NCI-H524 treated with DMSO at 0.1 percent for 48 hours (cell line): ENCODE measurements around the gene ALG1L2.
"Not testable (repeated sequence)": the region's sequence is repeated elsewhere in the genome, so short reads cannot be mapped to it uniquely, and the experiment has no call there.

Source experiments
- DNase-seq: peaks from one replicate; lab custom pipeline; 2025; lab: John Stamatoyannopoulos, UW

The ALG1L2 gene, protein sequence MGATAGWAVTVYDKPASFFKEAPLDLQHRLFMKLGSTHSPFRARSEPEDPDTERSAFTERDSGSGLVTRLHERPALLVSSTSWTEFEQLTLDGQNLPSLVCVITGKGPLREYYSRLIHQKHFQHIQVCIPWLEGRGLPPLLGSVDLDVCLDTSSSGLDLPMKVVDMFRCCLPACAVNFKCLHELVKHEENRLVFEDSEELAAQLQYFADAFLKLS

DNA sequence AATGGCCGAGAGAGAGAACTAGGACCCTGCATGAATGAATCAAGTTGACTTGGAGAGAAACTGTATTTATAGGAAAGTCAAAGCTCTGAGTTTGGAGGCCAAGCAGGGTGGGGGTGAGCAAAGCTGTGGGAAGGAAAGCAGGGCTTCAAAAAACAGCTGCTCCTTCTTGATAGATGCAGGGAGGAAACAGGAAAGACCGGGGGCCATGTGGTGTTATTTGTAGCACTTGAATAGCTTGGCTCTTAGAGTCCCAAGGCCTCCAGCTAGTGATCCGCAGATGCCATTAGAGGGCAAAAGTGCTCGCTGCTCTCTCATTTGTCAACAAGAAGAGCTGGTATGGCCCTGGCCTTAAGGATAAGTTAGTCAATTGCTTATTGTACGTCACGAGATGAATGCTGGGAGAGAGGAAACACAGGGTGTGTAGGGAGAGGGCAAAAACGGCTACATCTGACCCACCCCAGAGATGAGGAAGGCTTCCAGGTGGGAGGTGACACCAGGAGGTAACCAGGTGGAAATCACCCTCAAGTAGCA is at the start of gene ALG1L2:
ALG1L2 (plus strand) TSS at position 481 of the 531 bp plus-strand sequence. CDS start 186 bp downstream, outside the sequence.
- no peak for DNase-seq

DNA sequence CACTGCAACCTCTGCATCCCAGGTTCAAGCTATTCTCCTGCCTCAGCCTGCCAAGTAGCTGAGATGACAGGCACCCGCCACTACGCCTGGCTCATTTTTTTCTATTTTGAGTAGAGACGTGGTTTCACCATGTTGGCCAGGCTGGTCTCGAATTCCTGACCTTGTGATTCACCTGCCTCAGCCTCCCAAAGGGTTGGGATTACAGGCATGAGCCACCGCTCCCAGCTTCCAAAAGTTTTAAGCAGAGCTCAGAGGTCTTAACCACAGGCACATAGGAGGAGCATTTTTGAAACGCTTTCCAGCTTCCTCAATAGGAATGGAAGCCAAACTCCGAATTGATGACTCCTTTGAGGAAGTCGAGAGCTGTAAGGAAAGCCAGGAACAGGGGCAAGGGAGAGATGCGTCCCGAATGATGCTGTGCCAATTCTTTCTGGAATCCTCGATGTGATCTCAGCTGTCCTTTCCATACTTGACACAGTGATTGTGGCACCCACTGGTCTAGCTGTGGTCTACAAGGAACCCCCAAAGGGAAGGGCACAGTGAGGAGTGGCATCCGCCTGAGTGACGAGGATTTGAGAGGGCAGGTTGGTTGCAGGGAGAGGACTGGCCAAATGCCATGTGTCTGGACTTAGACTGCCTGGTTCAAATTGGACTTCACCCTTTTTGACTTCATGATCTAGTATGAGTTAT is 44.4 kb upstream of the ALG1L2 start:
- not testable (repeated sequence) for DNase-seq

DNA sequence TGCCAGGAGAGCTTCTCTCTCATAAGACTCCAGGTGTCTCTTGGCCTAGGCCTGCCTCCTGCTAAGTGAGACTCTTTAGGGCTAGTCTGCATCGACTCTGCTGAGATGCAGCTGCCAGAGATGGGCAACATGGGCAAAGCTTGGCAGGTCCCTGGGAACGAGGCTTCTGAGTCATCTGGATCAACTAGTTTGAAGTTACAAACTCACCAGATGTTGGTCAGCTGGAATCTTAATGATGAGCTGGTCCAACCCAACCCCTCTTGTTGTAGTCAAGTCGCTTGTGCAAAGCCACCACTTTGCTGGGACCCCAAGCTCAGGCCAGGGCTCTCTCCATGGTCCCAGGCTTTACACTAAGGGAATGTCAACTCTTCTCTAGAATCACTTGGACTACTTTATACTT is 38.9 kb upstream of the ALG1L2 start:
- not testable (repeated sequence) for DNase-seq

DNA sequence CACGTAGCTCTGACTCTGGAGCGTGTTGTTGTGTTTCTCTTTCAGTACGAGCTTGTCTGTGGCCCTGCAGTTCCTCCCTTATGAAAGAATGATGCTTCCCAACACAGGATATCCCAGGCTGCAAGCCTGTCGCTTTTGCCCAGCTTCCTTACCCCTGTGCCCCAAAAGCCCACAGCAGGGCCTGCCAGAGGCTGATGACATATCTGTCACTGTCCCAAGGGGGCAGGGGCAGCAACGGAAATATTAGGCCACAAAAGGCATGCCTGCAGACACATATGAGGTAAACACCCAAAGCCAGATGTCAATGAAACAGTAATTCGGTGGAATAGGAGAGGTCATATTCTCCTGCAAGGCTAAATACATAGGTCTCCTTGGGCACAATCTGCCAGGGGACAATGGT is 38.0 kb upstream of the ALG1L2 start:
- not testable (repeated sequence) for DNase-seq

DNA sequence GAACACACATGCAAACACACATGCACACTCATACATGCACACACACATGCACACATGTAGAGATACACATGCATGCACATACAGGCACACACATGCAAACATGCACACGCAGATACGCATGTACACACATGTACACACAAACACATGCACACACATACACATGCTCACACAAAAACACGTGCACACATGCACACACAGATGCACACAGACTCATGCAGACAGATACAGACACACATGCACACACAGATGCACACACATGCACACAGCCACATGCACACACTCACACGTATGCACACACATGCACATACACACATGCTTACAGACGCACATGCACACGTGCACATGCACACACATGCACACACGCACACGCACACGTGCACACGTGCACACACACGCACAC is 37.3 kb upstream of the ALG1L2 start:
- no peak for DNase-seq

DNA sequence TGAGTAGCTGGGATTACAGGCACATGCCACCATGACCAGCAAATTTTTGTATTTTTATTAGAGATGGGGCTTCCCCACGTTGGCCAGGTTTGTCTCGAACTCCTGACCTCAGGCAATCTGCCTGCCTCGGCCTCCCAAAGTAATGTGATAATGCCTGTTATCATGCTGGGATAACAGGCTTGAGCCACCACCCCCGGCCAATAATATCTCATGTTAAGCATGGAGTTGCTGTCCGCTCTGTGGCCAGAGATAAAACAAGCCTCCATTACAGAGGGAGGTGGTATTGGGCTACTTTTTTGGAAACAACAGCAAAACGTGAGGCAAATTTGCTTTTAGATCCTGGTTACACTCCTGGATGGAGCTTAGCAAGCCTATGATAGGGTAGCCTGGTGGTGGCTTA is 32.9 kb upstream of the ALG1L2 start:
- no peak for DNase-seq

DNA sequence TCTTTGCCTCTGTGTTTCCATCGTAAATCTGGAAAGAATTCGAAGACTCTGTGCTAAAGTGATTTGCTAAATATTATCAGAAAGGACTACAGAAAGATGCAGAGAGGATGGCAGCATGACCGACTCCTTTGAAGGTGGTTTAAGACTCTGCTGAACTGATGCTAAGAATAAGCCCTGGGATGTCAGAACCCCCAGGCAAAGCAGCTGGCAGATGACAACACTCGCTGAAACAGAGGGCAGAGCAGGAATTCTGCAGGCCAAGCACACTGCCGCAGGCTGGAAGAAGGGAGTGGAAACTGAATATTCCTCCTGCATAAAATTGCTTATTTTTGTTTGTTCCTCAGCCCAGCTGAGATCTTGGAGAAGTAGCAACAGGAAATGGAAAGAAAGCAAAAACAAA is 29.3 kb upstream of the ALG1L2 start:
- not testable (repeated sequence) for DNase-seq

DNA sequence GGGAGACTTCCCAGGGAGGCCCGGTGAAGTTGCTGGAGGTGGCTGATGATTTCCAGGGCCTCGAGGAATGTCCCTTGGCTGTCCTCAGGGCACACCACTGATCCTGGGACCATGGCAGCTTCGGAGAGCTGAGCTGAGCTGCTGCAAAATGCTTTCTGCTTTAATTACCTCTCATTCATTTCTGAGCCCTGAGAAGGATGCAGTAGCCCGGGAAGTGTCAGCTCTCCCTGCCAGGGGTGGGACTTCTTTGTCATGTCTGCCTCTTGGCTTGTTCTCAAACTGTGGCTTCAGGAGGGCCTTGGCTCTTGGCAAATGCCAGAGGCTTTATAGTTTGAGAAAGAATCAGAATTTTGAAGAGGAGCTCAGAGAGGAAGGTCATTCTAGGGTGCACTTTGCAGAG is 28.7 kb upstream of the ALG1L2 start:
- not testable (repeated sequence) for DNase-seq

DNA sequence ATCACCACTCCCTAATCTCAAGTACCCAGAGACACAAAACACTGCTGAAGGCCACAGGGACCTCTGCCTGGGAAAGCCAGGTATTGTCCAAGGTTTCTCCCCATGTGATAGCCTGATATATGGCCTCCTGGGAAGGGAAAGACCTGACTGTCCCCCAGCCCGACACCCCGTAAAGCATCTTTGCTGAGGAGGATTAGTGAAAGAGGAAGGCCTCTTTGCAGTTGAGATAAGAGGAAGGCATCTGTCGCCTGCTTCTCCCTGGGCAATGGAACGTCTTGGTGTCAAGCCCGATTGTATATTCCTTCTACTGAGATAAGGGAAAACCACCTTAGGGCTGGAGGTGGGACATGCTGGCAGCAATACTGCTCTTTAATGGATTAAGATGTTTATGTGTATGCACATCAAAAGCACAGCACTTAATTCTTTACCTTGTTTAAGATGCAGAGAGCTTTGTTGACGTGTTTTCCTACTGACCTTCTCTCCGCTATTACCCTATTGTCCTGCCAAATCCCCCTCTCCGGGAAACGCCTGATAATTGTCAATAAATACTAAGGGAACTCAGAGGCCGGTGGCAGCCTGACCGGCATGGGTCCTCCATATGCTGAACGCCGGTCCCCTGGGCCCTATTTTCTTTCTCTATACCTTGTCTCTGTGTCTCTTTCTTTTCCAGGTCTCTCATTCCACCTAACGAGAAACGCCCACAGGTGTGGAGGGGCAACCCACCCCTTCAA is 23.9 kb upstream of the ALG1L2 start:
- not testable (repeated sequence) for DNase-seq

DNA sequence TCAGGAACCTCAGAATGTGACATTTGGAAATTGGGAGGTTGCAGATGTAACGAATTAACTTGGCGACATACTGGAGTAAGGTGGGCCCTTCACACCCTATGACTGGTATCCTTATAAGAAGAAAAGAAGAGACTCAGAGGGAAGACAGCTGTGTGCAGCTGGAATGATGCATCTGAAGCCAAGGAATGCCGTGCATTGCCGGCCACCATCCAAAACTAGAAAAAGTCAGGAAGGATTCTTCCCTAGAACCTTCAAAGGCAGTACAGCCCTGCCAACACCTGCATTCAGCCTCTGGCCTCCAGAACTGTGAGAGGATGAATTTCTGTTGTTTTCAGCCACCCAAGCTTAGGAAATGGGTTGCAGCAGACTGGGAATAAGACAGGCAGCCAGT is 23.4 kb upstream of the ALG1L2 start:
- DNase-seq: not testable (repeated sequence)

DNA sequence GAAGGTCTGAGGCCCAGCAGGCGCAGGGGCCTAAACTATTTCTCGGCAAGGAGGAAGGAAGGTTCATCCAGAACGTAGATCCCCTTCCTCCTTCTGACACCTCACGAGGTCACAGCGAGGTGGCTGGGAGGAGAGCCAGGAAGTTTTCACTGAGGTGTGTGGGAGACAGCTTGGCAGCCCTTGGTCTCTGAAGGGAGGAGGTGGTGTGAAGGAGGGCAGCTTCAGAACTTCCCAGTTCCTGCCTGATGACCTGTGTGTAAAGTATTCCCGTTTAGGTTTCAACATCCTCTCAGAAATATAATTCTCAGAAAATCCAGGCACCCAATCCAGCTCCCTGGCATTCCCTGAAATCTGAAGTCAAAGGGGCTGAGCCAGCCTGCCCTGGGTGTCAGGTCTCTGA is 22.9 kb upstream of the ALG1L2 start:
- DNase-seq: not testable (repeated sequence)

DNA sequence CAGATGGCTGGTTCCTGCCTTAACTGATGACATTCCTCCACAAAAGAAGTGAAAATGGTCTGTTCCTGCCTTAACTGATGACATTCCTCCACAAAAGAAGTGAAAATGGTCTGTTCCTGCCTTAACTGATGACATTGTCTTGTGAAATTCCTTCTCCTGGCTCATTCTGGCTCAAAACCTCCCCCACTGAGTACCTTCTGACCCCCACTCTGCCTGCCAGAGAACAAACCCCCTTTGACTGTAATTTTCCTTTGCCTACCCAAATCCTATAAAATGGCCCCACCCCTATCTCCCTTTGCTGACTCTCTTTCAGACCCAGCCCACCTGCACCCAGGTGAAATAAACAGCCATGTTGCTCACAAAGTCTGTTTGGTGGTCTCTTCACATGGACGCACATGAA is 22.5 kb upstream of the ALG1L2 start:
- DNase-seq: not testable (repeated sequence)

DNA sequence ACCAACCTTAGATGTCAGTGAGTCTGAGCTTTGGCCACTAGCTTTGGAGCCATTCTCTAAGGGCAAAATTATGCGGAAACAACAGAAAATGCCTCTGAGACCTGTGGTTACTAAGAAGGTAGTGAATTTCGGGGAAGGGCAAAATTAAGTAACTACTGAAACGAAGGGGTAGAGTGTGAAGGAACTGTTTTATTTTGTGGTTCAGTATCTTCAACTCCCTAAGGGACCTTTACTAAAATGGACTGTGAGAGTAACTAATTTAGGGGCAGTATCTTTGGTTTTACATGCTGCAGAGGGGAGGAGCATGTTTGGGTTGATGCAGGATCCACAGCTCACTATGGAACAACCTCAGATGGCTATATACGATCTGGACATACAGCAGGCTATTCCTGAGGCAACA is 8.0 kb upstream of the ALG1L2 start:
- no peak for DNase-seq

DNA sequence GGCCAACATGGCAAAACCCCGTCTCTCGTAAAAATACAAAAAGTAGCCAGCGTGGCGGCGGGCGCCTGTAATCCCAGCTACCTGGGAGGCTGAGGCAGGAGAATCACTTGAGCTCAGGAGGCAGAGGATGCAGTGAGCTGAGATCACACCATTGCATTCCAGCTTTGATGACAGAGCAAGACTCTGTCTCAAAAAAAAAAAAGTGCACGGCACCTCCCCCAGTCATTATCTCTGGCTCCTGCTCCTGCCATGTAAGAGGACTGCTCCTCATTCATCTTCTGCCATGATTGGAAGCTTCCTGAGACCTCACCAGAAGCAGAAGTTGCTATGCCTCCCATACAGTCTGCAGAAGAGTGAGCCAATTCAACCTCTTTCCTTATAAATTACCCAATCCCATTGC is 4.0 kb upstream of the ALG1L2 start:
- no peak for DNase-seq

DNA sequence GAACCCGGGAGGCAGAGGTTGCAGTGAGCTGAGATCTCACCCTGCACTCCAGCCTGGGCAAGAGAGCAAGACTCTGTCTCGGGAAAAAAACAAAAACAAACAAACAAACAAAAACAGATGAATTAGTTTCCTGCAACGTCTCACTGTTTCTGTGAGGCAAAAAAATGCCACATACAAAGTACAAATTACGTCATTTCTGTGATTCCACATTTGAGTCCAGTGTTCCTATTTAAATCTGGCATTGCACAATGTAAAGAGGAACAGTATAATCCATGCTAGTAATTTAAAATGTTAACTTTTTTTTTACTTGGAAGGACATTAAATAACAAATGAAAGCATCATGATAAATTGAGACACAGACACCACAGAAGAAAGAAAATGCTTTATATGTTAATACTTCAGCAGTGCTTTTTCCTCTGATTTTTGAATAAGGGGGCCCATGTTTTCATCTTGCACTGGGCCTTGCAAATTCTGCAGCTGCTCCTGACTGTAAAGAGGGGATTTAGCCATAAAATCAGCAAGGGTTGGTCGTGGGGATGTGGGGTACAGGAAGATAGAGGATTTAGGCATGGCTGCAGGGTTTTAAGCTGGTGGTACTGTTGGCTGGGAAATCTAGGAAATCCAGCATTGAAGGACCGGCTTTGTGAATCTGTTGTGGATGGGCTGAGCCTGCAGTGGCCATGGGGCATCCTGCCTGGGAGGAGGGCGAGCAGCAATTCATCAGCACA is 1.9 kb downstream of the ALG1L2 start:
- not testable (repeated sequence) for DNase-seq

DNA sequence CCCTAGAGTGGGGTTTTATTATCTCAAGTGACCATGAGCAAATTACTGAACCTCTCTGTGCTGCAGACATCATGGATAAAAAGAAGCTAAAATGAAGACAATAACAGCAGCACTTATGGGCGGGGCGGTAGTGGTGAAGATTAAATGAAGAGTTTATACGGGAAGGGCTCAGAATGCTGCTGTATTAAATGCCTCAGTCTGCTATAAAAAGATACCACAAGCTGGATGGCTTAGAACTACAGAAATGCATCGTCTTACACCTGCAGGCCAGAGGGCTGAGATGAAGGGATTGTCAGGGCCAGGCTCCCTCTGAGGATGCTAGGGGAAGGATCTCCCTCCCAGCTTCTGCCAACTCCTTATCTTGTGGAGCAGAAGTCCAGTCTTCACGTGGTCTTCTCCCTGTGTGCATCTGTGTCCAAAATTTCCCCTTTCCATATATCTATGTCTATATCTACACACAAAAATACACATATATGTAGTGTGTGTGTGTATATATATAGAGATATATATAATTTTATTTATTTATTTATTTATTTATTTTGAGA is 2.9 kb downstream of the ALG1L2 start:
- DNase-seq: no peak

DNA sequence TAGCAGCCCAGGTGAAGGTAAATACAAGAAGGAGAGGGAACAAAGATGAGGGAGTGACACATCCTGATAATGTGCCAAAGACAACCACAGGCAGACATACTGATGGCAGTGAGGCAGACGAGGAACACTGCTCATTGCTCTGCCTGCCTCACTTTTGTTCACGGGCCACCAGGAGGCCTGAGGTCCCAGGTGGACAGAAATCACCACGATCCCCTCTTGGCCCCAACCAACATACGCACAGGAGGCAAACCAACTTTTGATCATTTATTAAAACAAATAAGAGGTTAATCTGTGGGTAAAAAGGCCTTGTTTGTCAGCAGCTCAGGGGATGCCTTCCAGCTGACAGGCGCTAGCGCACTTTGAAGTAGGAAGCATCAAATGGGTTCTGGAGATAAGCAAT is 4.2 kb downstream of the ALG1L2 start:
- no peak for DNase-seq

DNA sequence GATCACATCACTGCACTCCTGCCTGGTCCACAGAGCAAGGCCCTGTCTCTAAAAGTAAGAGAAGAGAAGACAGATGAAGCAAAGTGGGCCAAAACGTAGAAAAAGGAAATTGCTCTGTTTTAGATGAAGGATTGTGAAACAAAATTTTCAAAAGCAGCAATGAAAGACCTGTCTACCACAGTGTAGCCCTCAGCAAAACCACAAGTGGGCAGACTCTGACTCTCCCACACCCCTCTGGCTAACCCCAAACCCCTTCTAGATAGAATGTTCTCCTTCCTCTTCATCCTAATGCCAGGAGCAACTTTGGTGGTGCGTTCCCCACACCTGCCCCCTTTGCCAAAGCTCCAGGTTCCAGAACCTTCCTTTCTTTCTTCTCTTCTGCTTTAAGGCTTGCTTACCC is 5.0 kb downstream of the ALG1L2 start:
- DNase-seq: not testable (repeated sequence)

DNA sequence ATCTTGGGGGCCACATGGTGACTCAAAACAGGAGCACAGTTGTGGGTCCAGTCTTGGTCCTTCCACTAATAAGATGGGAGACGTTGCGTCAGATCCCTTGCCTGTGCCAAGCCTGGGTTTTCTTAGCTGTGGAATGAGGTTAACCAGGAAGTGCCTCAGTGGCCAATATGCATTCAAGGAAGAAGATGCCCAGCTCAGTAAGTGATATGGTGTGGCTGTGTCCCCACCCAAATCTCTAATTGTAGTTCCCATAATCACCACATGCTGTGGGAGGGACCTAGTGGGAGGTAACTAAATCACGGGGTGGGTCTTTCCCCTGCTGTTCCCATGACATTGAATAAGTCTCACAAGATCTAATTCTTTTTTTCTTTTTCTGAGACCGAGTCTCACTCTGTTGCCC is 6.4 kb downstream of the ALG1L2 start:
- no peak for DNase-seq

DNA sequence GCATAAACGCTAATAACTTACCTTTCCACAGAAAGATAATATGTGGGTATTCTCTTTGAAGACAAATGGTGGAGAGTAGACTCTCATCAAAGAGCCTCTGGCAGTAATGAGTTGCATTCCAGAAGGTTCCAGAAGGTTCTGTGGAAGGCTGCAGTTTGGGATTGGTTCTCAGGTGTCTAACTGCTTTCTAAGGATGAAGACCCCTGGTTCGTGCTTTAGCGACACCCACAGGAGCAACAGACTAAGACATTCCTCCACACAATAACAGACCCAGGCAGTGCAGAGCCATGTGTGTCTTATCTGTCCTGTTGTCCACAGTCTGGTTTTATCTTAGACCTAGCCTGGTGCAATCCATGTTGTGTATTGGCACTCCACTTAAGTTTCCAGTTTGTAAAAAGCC is 9.1 kb downstream of the ALG1L2 start:
- DNase-seq: not testable (repeated sequence)

DNA sequence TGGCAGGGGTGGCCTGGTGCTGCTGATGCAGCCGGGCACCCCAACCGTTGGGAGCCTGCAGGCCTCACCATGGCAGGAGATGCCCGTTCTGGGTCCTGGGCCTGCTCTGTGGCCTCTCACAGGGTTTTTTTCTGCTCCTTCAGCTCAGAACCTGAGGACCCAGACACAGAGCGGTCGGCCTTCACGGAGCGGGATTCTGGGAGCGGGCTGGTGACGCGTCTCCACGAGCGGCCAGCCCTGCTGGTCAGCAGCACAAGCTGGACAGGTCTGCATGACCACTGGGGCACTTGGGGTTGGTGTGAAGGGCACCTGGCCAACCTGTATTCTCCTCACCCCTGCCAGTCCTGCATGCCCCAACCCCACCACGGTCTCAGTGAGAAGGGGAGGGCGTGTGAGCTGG is 10.3 kb downstream of the ALG1L2 start:
- no peak for DNase-seq
